ENCODE results near the gene STRIT1.

STRIT1 gene

GRCh38 chr3:155293516-155293915 lies at the start of gene STRIT1:
TSS of gene STRIT1 (minus strand) at chr3:155293683.
- no peak for DNase-seq (ENCODE audit: low read depth, low spot score)

- DNase-seq (ENCODE audit: low read depth, low spot score): no peak
Measured at GRCh38 chr3:155342344-155342743, 48.9 kb upstream of the STRIT1 start.

DNA sequence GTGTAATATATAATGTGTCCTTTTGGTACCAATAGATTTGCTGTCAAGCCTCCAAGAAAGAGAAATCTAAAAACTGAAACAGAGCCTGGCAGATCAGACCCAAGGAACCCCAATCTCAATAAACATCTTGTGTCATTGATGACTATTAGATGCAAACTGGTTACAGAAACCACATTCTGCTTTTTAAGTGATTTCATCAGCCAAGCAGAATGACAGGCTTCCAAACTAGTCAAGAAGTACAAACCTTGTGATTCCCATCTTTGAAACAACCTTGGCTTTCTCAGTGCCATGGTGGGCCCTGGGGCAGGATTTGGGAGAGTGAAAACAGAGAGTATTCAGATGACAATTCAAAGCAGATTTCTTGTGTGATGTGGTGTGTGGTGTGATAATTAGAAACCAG lies 45.6 kb upstream of the STRIT1 start:
- no peak for DNase-seq (ENCODE audit: low read depth, low spot score)

- DNase-seq (ENCODE audit: low read depth, low spot score): no peak
Measured at GRCh38 chr3:155335724-155336354, 42.4 kb upstream of the STRIT1 start.

GRCh38 chr3:155334914-155335723 lies 41.6 kb upstream of the STRIT1 start:
- no peak for DNase-seq (ENCODE audit: low read depth, low spot score)

DNA sequence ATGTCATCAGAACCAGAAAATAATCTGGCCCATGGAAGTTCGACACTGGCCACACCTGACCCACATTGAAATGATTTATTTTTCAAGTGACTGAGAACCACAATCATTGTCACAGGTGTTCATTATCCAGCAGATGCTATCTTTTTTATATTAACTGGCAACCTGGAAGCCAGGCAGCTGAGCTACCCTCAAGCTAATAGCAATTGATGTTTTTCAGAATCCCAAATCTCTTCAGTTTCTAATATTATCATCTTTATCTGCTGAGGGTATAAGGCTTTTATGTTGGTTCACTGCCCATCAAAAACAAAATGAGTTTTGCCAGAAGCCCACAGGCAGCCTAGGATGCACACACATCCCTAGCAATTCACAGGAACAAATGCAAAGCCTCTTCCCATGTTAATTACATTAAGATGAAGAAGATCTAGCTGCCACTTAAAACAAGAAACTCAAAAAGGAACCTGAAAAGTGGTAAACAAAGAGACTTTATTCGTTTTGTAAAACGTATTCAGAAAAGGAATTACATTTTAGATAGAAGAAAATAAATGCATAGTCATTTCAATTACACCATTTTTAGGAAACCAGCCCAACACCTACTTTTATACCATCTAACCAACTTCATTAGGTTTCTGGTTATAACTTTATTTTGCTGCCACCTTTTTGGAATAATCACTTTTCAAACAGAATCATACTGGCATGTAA lies 40.9 kb upstream of the STRIT1 start:
- DNase-seq (ENCODE audit: low read depth, low spot score): no peak

GRCh38 chr3:155332716-155333115 lies 39.2 kb upstream of the STRIT1 start:
- DNase-seq (ENCODE audit: low read depth, low spot score): no peak

DNA sequence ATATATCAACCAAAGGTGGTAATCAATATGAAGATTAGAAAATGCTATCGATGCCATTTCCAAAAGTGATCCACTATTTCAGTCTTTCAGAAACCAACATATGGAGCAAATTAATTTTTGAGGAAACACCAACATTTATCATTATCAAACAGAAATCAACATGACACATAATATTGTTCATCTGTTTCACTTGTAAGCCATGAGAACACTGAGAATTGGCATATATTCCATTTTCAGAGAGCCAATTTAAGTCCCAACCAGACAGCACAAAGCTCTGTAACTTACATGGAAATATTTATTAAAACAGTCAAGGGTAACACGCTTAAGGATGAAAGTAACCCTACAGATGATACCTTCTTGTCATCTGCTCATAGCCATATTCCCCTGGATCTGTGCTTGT lies 37.6 kb upstream of the STRIT1 start:
- no peak for DNase-seq (ENCODE audit: low read depth, low spot score)

DNA sequence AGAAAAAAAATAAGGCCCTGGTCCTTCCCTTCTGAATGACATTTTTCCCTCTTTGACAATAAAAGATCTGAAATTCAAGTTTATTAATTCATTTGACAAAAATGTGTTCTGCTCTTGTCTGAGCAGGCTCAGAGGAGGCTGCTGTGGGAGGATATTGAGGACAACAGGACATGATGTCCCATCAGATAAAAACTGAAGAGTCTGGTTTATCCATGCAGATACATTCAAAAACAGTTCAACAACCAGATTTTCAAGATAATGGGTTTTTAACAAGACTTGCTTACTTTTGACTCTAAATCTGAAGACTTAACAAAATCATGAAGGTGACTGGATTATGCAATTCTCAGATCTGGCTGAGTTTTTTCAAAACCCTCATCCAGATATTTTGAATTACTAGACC lies 36.9 kb upstream of the STRIT1 start:
- DNase-seq (ENCODE audit: low read depth, low spot score): no peak

DNA sequence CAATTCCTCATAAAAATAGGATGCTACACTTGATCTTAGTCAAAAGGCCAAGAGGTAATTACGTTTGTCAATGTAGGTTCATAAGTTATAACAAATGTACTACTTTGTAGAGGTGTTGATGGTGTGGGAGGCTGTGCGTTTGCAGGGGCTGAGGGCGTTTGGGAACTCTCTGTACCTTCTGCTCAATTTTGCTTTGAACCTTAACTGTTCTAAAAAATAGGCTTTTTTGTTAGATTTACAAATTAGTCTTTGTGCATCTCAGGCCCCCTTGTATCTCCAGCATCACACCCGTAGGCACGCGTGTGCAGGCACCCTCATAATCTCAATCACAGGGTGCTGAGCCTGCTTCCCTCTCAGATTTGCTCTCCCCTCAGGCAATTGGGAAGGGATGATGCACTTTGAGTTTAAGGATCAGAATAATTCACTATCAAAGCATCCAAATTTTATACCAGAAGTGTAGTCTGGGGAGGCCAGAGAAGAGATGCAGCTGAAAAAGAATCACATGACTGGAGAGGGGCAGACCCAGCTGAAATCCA lies 36.1 kb upstream of the STRIT1 start:
- DNase-seq (ENCODE audit: low read depth, low spot score): no peak

- DNase-seq (ENCODE audit: low read depth, low spot score): no peak
Measured at GRCh38 chr3:155327871-155328270, 34.4 kb upstream of the STRIT1 start.

- DNase-seq (ENCODE audit: low read depth, low spot score): no peak
Measured at GRCh38 chr3:155327430-155327829, 33.9 kb upstream of the STRIT1 start.

DNA sequence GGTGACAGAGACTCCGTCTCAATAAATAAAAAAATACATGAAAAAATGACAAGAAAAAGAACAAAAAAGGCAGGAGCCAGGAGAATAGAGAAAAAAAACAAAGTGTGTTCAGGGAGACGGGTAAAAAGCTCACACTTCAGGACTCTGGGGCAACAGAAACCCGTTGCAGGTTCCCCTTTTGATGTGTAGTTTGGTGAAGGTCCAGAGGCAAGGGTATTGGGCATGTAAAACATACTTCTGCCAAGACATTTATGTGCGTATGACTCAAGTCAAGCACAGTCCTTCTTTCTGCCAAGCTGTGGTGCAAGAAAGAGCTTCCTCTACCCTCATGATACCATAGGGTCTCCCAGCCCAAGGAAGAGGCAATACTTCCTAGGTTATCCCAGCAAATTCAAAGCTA lies 33.4 kb upstream of the STRIT1 start:
- DNase-seq (ENCODE audit: low read depth, low spot score): no peak

GRCh38 chr3:155326244-155326643 lies 32.8 kb upstream of the STRIT1 start:
- no peak for DNase-seq (ENCODE audit: low read depth, low spot score)

GRCh38 chr3:155325263-155325835 lies 31.9 kb upstream of the STRIT1 start:
- no peak for DNase-seq (ENCODE audit: low read depth, low spot score)

DNA sequence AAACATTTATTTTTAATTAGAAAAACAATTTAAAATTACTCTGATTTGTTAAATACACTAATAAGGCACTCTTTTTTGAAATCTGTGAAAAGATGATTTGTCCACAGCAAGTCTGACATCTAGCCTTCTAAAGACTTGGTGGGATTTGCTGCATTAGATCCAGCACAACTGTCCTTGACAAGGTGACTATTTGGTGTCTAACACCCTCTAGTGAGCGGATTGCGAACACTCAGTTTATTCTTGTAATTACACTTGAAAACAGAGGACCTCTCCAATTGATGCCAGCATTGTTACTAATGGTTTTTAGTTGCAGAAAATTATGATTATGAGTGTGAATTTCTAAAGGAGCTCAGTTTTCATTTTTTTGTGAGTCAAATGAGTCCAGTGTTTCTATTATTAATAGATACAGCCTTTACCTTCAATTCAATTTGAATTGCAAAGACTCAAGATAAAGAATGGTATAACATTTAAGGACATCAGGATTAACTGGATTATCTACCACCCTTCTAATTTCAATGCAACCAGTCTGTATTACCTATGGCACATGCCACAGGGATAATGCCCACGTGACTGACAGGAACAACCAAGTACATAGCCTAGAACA lies 29.7 kb upstream of the STRIT1 start:
- DNase-seq (ENCODE audit: low read depth, low spot score): no peak

DNA sequence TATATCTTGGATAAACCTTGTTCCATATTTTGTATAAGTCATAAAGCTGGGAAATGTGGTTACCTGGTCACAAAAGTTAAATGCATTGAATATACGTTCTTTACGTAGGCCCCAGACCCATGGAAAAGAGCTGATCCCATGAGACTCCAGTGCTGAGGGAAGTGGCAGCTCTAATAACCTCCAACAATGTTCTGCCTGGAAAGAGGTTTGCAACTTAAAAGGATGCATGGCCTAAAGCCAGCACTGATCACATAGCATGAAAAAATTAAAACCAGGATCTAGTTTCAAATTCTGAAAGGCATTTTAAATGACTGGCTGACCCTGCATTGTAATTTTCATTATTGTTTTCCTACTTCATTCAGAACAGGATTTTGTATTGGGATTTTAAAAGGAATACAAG lies 27.9 kb upstream of the STRIT1 start:
- DNase-seq (ENCODE audit: low read depth, low spot score): no peak

- no peak for DNase-seq (ENCODE audit: low read depth, low spot score)
Measured at GRCh38 chr3:155320934-155321333, 27.5 kb upstream of the STRIT1 start.

DNA sequence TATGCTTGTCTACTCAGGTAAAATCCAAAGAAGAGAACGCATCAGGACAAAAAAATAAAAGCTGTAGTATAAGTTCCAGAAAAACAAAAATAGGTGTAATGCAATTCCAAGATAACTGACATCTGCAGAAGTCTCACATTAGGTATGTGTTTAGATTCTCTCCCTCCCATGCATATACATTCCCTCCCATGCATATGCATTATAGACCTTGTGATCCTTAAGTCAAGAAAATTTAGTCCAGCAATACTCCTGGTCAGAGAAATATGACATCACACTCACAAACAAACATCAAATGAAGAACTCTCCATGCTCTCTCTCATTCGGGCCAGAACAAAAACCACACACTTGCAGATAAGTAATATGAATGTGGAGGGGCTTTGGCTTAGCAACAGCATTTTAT lies 25.3 kb upstream of the STRIT1 start:
- DNase-seq (ENCODE audit: low read depth, low spot score): no peak

DNA sequence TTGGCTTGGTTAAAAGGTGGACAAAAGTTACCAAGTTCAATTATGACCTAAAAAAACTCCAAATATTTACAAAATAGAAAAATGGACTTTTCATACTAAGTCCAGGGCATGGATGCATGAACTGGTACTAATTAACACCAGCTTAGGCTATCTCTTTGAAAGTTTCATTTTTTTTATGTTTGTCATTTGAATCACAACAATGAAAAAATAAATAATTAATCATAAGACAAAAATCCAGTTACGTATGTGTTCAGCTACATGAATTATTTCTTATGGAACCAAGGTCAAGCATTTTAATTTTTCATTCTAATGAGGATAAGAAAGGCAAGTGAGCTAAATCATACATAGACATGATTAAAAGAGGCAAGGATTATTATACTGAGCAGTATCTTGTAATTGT lies 23.7 kb upstream of the STRIT1 start:
- no peak for DNase-seq (ENCODE audit: low read depth, low spot score)

DNA sequence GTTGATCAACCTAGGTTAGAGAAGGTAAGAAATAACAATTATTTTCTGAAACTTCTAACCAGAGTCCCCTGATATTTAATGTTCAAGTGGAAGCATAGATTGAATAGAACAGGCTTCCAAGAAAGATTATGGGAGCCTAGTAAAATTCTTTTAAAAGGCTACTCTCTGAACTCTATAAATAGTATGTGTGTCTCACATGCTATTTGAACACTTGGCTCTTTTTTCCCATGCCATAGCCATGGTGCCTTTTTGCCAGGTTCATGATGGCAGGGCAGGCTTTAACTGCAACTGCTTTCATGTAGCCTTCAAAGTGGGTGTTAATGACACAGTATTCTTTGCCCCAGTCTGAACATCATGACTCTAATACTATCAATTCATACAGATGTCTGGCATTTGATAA lies 22.9 kb upstream of the STRIT1 start:
- DNase-seq (ENCODE audit: low read depth, low spot score): no peak

- no peak for DNase-seq (ENCODE audit: low read depth, low spot score)
Measured at GRCh38 chr3:155313916-155314315, 20.4 kb upstream of the STRIT1 start.

All from activated CD4-positive, CD25-positive, alpha-beta regulatory T cell treated with anti-CD3 and anti-CD28 coated beads, Interleukin-2, amount 50 U/mL, for 16 hours (primary cell).